Measurements from ENCODE around the gene NAT10.

DNA sequence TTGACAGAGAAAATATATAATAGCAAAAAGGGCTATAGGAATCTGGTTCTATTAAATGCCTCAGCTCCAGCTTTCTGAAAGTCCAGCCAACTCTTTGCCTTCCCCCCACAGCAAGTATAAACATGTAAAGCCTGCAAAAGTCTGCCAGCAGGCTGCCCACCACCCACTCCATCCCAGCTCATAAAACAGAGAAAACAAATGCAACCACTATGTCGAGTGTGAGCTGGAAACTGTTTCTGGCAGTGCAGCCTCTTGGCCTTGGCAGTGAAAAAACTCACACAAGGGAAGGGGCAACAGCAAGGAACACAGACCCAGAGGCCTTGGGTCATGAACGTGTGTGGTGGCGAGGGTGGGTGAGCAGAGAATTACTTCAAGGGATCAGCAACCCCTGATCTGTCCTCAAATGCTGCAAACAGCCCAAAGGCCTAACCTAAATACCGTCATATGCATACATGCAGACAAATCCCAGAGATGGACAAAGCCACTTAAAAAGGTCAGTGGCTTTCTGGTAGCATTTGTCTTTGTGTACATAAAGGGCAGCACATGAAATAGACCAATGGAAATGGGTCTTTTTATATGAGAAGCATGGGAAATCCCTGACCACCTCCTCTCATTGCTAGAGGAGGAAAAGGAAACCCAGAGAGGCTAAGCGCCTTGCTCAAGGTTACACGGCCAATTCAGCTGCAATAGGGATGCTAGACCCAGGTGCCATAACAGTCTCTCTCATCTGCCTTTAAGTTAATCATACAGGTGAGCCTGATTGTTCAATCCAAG, 74.8 kb downstream of the NAT10 start:
- no peak for TF ChIP-seq EZH2 (IDR thresholded peaks at IDR 0.05)
- TF ChIP-seq POLR2AphosphoS5 (IDR thresholded peaks at IDR 0.05; ENCODE audit: borderline replicate concordance, low read depth, low read length): no peak
- TF ChIP-seq FOXP2 (optimal IDR thresholded peaks at IDR 0.05; ENCODE audit: control extremely low read depth, extremely low read length, insufficient read depth): no peak

Measured in SK-N-MC (cell line).